Keratinocyte (primary cell): ENCODE data around the gene ZNF581. TPM values are rescaled to one million over a fixed set of nuclear protein-coding genes. Genes with fewer than 3 reads are reported as not detected.

Experiments
- DNase-seq: peaks from one replicate; pipeline ENCODE4 v3.0.0-alpha.2; 2011; ENCODE audit warnings: low read depth, missing footprints, low spot score
- FAIRE-seq: peaks from 2 replicates; lab custom pipeline; 2011; peaks lifted over from hg19 to GRCh38; lab: Jason Lieb, UNC
- H2AFZ ChIP-seq: 2 replicates; pipeline ENCODE4 v1.6.0; 2012; ENCODE audit warnings: low read length, control low read depth, inconsistent platforms; ENCODE audit not compliant: control insufficient read depth
- H3K27ac ChIP-seq: 2 replicates; pipeline ENCODE4 v1.5.1; 2011; ENCODE audit warnings: low read length; ENCODE audit not compliant: control insufficient read depth, insufficient read depth
- H3K27me3 ChIP-seq: 3 replicates; pipeline ENCODE4 v1.6.0; 2011; ENCODE audit warnings: low read length; ENCODE audit not compliant: control insufficient read depth, insufficient read depth; ENCODE audit errors: extremely low read depth
- H3K36me3 ChIP-seq, 2 experiments: 2 replicates in 1 of 2; 3 replicates in 1 of 2; pipeline ENCODE4 v1.5.1; 2011; ENCODE audit warnings: low read length in 2 of 2, mild to moderate bottlenecking in 1 of 2; ENCODE audit not compliant: control insufficient read depth in 2 of 2, insufficient read depth in 2 of 2; ENCODE audit errors: extremely low read depth in 1 of 2
- H3K4me1 ChIP-seq: 3 replicates; pipeline ENCODE4 v1.5.1; 2011; ENCODE audit warnings: low read length; ENCODE audit not compliant: control insufficient read depth, insufficient read depth; ENCODE audit errors: extremely low read depth
- H3K4me2 ChIP-seq: 3 replicates; pipeline ENCODE4 v1.6.0; 2011; ENCODE audit warnings: low read depth, low read length; ENCODE audit not compliant: control insufficient read depth, insufficient read depth; ENCODE audit errors: extremely low read depth
- H3K4me3 ChIP-seq, 3 experiments: fragments of 200-600 bp in 1 of 3; sonication (generic) in 1 of 3; 2 replicates in 2 of 3; 3 replicates in 1 of 3; pipeline ENCODE4 v1.5.1; 2011 to 2016; ENCODE audit warnings: low read length in 3 of 3, mild to moderate bottlenecking in 3 of 3, control low read depth in 2 of 3, inconsistent platforms in 1 of 3, low read depth in 1 of 3, mixed read lengths in 1 of 3, mixed run types in 1 of 3, moderate library complexity in 1 of 3; ENCODE audit not compliant: control insufficient read depth in 2 of 3, insufficient read depth in 2 of 3; ENCODE audit errors: extremely low read depth in 1 of 3
- H3K79me2 ChIP-seq: 2 replicates; pipeline ENCODE4 v1.6.0; 2012; ENCODE audit warnings: low read length; ENCODE audit not compliant: control insufficient read depth, insufficient read depth
- H3K9ac ChIP-seq: 3 replicates; pipeline ENCODE4 v1.6.0; 2011; ENCODE audit warnings: low read length; ENCODE audit not compliant: control insufficient read depth, insufficient read depth; ENCODE audit errors: extremely low read depth
- H3K9me1 ChIP-seq: 3 replicates; pipeline ENCODE4 v1.6.0; 2011; ENCODE audit warnings: low read length; ENCODE audit not compliant: control insufficient read depth, insufficient read depth; ENCODE audit errors: extremely low read depth
- H3K9me3 ChIP-seq: 2 replicates; pipeline ENCODE4 v1.5.1; 2012; ENCODE audit warnings: low read depth, low read length; ENCODE audit not compliant: control insufficient read depth
- H4K20me1 ChIP-seq: 3 replicates; pipeline ENCODE4 v1.6.0; 2011; ENCODE audit warnings: low read length; ENCODE audit not compliant: control insufficient read depth, insufficient read depth; ENCODE audit errors: extremely low read depth
- CTCF ChIP-seq, 3 experiments: IDR thresholded peaks in 1 of 3; conservative IDR thresholded peaks in 1 of 3; optimal IDR thresholded peaks in 1 of 3; 2 replicates in 2 of 3; 3 replicates in 1 of 3; pipeline versions ENCODE3 to v1.5.1; 2011; ENCODE audit warnings: low read length in 3 of 3, mild to moderate bottlenecking in 3 of 3, moderate library complexity in 2 of 3, control low read depth in 1 of 3, inconsistent platforms in 1 of 3; ENCODE audit not compliant: insufficient read depth in 2 of 3; ENCODE audit errors: extremely low read depth in 1 of 3
- EZH2 ChIP-seq: IDR thresholded peaks from one replicate; pipeline ENCODE4 v1.6.1; 2012; ENCODE audit warnings: inconsistent platforms, mild to moderate bottlenecking, low read length, moderate library complexity
- dilution Hi-C: fragments of 300-500 bp; cut with MboI; formaldehyde crosslinking; loops from one replicate; pipeline ENCODE4 v1.7.0; 2020; ENCODE audit warnings: low sequenced_read_pairs; ENCODE audit not compliant: extremely low pct_ligation_motif_present
- polyA plus RNA-seq, 5 experiments: library from polyadenylated mRNA; depleted of rRNA in 3 of 5; stranded (reverse) in 3 of 5; stranded (forward) in 1 of 5; unstranded in 1 of 5; fragments of >200 nt; gene quantifications; 1 replicate in 1 of 5; 2 replicates in 3 of 5; 3 replicates in 1 of 5; pipeline versions ENCODE4 v1.2.1 to v1.2.3, GENCODE V29; 2011 to 2012; ENCODE audit warnings: missing spikeins in 2 of 5, low read depth in 1 of 5, low replicate concordance in 1 of 5

Gene ZNF581
- polyA plus RNA-seq, 1 donor (not counting 4 experiments of a cell fraction or from before 2014, with no cell fraction given): 14.8 TPM

GRCh38 chr19:55653651-55654322 lies 10.3 kb downstream of the ZNF581 start:
- no peaks in the 10 kb centered on the region for H3K27me3 ChIP-seq
- H4K20me1 ChIP-seq: peaks cover 22% of the 10 kb centered on the region
- peaks cover 19% of the 10 kb centered on the region for H3K4me1 ChIP-seq
- no peaks in the 10 kb centered on the region for H3K9me3 ChIP-seq
- H2AFZ ChIP-seq: peak overlapping the region; percentile 75
- peak overlapping the region; percentile 98 for H3K9ac ChIP-seq
- dilution Hi-C loops: no loop called here
- H3K27ac ChIP-seq: peak overlapping the region; percentile 99
- H3K4me2 ChIP-seq: peak overlapping the region; percentile 86
- H3K9me1 ChIP-seq: no peaks in the 10 kb centered on the region
- H3K36me3 ChIP-seq: peaks cover 5 to 12% of the 10 kb centered on the region in 2 experiments
- peak overlapping the region; percentile 87 to 91 (median 91) for H3K4me3 ChIP-seq
- FAIRE-seq (peak; percentile 80), DNase-seq (peak; percentile 96)
- H3K79me2 ChIP-seq: peaks cover 39% of the 10 kb centered on the region
- TF ChIP-seq CTCF (optimal IDR thresholded peaks at IDR 0.05 in 1 of 3, IDR thresholded peaks at IDR 0.05 in 1 of 3, conservative IDR thresholded peaks at IDR 0.05 in 1 of 3; ENCODE audit: extremely low read depth in 1 of 3, insufficient read depth in 2 of 3, low read length in 3 of 3): peak; percentile 100
- no peak for TF ChIP-seq EZH2

GRCh38 chr19:55654323-55654867 lies 10.9 kb downstream of the ZNF581 start:
- dilution Hi-C loops: no loop called here
- Histone ChIP-seq H3K79me2 (peaks cover 45% of the 10 kb centered on the region), H4K20me1 (peaks cover 27% of the 10 kb centered on the region)

More at GRCh38 chr19:55654323-55654867, 10.9 kb downstream of the ZNF581 start:
- Histone ChIP-seq H2AFZ (peak overlapping the region; percentile 99), H3K9me1 (no peaks in the 10 kb centered on the region), H3K4me2 (peak overlapping the region; percentile 86), H3K27ac (peak overlapping the region; percentile 99), H3K4me1 (peaks cover 19% of the 10 kb centered on the region), H3K36me3 (peaks cover 6 to 17% of the 10 kb centered on the region in 2 experiments), H3K9ac (peak overlapping the region; percentile 98), H3K4me3 (peak overlapping the region; percentile 87 to 91 (median 91)), H3K27me3 (no peaks in the 10 kb centered on the region), H3K9me3 (no peaks in the 10 kb centered on the region)
- no peak for TF ChIP-seq EZH2
- no peak for TF ChIP-seq CTCF (optimal IDR thresholded peaks at IDR 0.05 in 1 of 3, IDR thresholded peaks at IDR 0.05 in 1 of 3, conservative IDR thresholded peaks at IDR 0.05 in 1 of 3; ENCODE audit: extremely low read depth in 1 of 3, insufficient read depth in 2 of 3, low read length in 3 of 3)
- DNase-seq: peak; percentile 95
- FAIRE-seq: peak; percentile 97
